ENCODE results near the gene NTF4.

NTF4 gene

GRCh38 chr19:49017666-49018351 is 46.8 kb downstream of the NTF4 start:
- H3K27ac ChIP-seq = no peak overlapping the region
- H3K9me3 ChIP-seq = no peaks in the 10 kb centered on the region
- peaks cover 0 to 26% of the 10 kb centered on the region in 2 donors for H3K27me3 ChIP-seq
- intact Hi-C loops (cut with DNase I; ENCODE audit: low total_unique reads) = no loop called here
- peaks cover 10 to 36% (median 24%) of the 10 kb centered on the region in 3 donors for H3K36me3 ChIP-seq
- peaks cover 0 to 28% (median 22%) of the 10 kb centered on the region in 4 donors for H3K4me1 ChIP-seq
- H3K4me3 ChIP-seq = peak overlapping the region; percentile 37 to 56
- TF ChIP-seq CTCF (IDR thresholded peaks at IDR 0.05) = peak; percentile 30 to 45
- DNase-seq = peak in 1 of 2 donors; percentile 35

DNA sequence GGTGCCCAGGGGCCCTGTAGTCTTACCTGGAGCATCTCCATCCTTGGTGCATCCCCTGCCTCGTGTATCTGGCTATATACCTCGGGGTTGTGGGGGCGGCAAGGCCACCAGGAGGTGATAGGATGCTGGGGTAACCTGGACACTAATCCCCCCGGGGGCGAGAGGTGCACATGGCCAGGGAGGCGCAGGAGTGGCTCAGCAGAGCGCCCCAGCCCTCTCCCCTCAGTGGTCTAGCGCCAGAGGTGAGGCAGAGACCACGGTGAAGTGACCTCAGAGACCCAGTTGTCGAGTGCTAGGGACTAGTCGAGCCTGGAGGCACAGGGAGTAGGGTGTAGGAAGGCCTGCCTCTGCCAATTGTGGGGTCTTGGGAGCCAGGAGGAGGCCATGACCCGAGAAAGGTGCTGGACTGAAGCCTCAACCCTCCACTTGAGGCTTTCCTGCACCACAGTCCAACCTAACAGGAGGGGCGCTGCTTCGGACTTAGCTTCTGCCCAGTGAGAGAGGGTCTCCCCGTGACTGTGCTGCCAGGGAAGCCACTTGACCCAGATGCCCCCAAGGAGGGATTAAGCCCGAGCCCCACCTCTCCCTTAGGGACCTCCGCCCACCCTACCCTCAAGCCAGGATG is 47.5 kb downstream of the NTF4 start, which contains the start of gene LHB:
Gene LHB, minus strand, starts transcription at position 51 of the 625 bp plus-strand sequence. Its CDS starts 10 bp downstream, at position 41.
- Histone ChIP-seq H3K36me3 (peaks cover 16 to 43% (median 30%) of the 10 kb centered on the region in 3 donors), H3K4me3 (peak within 1 kb of the TSS; percentile 37 to 56), H3K4me1 (peaks cover 0 to 28% (median 22%) of the 10 kb centered on the region in 4 donors), H3K27me3 (peaks cover 0 to 26% of the 10 kb centered on the region in 2 donors), H3K27ac (no peak within 1 kb of the TSS), H3K9me3 (no peaks in the 10 kb centered on the region)
- intact Hi-C loops (cut with DNase I; ENCODE audit: low total_unique reads) = no loop called here
- no peak for TF ChIP-seq CTCF (IDR thresholded peaks at IDR 0.05)
- no peak for DNase-seq

DNA sequence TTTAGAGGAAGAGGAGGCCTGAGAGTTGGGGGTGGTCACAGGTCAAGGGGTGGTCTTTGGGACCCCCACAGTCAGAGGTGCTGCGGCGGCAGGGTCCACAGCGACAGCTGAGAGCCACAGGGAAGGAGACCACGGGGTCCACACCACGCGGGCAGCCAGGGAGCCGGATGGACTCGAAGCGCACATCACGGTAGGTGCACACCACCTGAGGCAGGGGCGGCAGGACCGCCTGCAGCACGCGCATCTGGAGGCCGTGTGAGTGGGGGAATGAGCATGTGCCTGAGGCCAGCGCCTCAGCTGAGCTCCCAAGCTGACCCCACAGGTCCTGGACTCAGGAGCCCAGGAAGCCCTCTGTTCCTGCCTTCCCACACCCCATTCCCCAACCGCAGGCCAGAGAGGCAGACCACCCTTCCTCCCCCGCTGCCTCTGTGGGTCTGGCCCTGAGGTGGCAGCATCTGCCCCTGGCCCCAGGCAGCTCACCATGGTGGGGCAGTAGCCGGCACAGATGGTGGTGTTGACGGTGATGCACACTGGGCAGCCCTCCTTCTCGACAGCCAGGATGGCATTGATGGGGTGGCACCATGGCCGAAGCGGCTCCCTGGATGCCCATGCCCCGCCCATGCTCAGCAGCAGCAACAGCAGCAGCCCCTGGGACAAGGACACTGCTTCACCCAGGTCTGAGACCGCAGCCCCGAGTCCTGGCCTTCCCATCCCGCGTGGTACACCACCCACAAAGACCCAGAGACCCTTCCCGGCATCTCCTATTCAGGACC is 48.4 kb downstream of the NTF4 start:
- TF ChIP-seq CTCF (IDR thresholded peaks at IDR 0.05) = no peak
- H3K27ac ChIP-seq = no peak overlapping the region
- intact Hi-C loops (cut with DNase I; ENCODE audit: low total_unique reads) = no loop called here

GRCh38 chr19:49014870-49015255 is 49.8 kb downstream of the NTF4 start:
- DNase-seq = no peak
- no peak for TF ChIP-seq CTCF (IDR thresholded peaks at IDR 0.05)
- Histone ChIP-seq H3K4me3 (no peak overlapping the region), H3K36me3 (peaks cover 36 to 66% (median 53%) of the 10 kb centered on the region in 3 donors), H3K27me3 (peaks cover 0 to 20% of the 10 kb centered on the region in 2 donors), H3K9me3 (no peaks in the 10 kb centered on the region), H3K27ac (no peak overlapping the region), H3K4me1 (peaks cover 0 to 27% (median 22%) of the 10 kb centered on the region in 4 donors)
- intact Hi-C loops (cut with DNase I; ENCODE audit: low total_unique reads) = no loop called here

More for the DNA sequence above, 48.4 kb downstream of the NTF4 start:
- Histone ChIP-seq H3K4me1 (peaks cover 0 to 28% (median 22%) of the 10 kb centered on the region in 4 donors), H3K36me3 (peaks cover 25 to 52% (median 39%) of the 10 kb centered on the region in 3 donors), H3K27me3 (peaks cover 0 to 26% of the 10 kb centered on the region in 2 donors), H3K4me3 (no peak overlapping the region), H3K9me3 (no peaks in the 10 kb centered on the region)
- DNase-seq = no peak

- no peak for DNase-seq
- intact Hi-C loops (cut with DNase I; ENCODE audit: low total_unique reads) = no loop called here
- Histone ChIP-seq H3K27ac (no peak overlapping the region), H3K36me3 (peaks cover 42 to 72% (median 59%) of the 10 kb centered on the region in 3 donors), H3K4me3 (no peak overlapping the region), H3K9me3 (no peaks in the 10 kb centered on the region), H3K27me3 (peaks cover 0 to 14% of the 10 kb centered on the region in 2 donors), H3K4me1 (peaks cover 0 to 22% (median 18%) of the 10 kb centered on the region in 4 donors)
- no peak for TF ChIP-seq CTCF (IDR thresholded peaks at IDR 0.05)
Measured at GRCh38 chr19:49014123-49014869, 50.3 kb downstream of the NTF4 start.
